Measurements from ENCODE around the gene TRAF1.

TRAF1 gene

DNA sequence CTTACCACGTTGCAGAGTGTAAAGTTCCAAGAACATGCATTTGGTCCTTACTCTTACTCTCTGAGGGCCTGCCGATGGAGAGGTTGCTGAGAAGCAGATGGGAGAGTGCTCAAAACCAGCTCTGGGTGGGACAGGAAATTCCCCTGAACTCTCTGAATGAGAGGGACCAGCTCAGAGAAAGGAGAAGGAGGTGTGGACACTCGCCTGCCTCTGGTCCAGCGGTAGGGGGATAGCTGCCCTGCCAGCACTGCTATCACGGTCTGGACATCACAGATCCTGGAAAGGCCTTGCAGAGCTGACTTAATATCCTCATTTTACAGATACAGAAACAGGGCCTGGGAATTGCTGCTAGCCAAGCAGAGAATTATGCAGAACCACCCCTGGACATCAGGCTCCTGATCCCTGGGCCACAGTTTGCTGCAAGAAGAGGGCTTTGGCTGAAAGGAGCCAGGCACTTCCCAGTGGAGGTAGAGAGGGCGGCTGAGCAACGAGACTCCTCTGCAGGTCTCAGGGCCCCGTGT is 4.9 kb downstream of the TRAF1 start:
- Histone ChIP-seq H3K9me3 (ENCODE audit: insufficient read depth, low read depth, low read length) (no peaks in the 10 kb centered on the region), H3F3A (ENCODE audit: low read depth) (no peaks in the 10 kb centered on the region), H4K20me1 (ENCODE audit: insufficient read depth, low read length, poor library complexity, severe bottlenecking) (no peaks in the 10 kb centered on the region), H3K4me3 (ENCODE audit: low read length, poor library complexity, severe bottlenecking) (no peak overlapping the region), H2AFZ (ENCODE audit: low read length) (no peak overlapping the region), H3K9me2 (replicated peaks; ENCODE audit: low read depth, low read length) (no peaks in the 10 kb centered on the region), H3K79me2 (ENCODE audit: insufficient read depth, low read length) (no peaks in the 10 kb centered on the region), H3K27me3 (ENCODE audit: insufficient read depth, low read length, poor library complexity, severe bottlenecking) (no peaks in the 10 kb centered on the region), H3K4me1 (ENCODE audit: insufficient read depth, low read length, poor library complexity, severe bottlenecking) (peaks cover 52% of the 10 kb centered on the region), H3K9ac (ENCODE audit: low read depth, low read length, poor library complexity, severe bottlenecking) (peak overlapping the region; percentile 7), H3K4me2 (ENCODE audit: low read depth, low read length, poor library complexity, severe bottlenecking) (no peak overlapping the region), H3K36me3 (ENCODE audit: insufficient read depth, low read length) (no peaks in the 10 kb centered on the region)
- TF ChIP-seq, protein P1, sequence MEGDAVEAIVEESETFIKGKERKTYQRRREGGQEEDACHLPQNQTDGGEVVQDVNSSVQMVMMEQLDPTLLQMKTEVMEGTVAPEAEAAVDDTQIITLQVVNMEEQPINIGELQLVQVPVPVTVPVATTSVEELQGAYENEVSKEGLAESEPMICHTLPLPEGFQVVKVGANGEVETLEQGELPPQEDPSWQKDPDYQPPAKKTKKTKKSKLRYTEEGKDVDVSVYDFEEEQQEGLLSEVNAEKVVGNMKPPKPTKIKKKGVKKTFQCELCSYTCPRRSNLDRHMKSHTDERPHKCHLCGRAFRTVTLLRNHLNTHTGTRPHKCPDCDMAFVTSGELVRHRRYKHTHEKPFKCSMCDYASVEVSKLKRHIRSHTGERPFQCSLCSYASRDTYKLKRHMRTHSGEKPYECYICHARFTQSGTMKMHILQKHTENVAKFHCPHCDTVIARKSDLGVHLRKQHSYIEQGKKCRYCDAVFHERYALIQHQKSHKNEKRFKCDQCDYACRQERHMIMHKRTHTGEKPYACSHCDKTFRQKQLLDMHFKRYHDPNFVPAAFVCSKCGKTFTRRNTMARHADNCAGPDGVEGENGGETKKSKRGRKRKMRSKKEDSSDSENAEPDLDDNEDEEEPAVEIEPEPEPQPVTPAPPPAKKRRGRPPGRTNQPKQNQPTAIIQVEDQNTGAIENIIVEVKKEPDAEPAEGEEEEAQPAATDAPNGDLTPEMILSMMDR (conservative IDR thresholded peaks at IDR 0.05; ENCODE audit: low read length), result no peak
- no peak for TF ChIP-seq EZH2phosphoT487 (IDR thresholded peaks at IDR 0.05; ENCODE audit: borderline replicate concordance)

DNA sequence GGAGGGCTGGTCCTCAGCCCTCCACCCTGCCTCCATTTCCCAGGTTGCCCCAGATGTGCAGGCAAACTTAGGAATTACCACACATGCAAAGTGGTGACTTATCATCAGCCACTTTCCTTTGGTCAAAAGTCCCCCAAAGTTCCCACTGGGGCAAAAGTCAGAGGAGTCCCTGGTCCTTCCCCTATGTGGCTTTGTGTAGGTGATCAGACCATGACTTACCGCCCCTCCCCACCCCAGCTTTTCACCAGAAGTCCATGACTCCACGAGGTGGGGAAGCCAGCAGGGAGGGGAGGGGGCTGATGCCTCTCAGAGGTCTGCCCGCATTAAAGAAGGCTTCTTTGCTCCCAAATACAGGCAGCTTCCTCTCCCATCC is 5.8 kb downstream of the TRAF1 start:
- TF ChIP-seq, protein P1 (conservative IDR thresholded peaks at IDR 0.05; ENCODE audit: low read length), result no peak
- TF ChIP-seq EZH2phosphoT487 (IDR thresholded peaks at IDR 0.05; ENCODE audit: borderline replicate concordance), result no peak
- no peaks in the 10 kb centered on the region for H3F3A ChIP-seq (ENCODE audit: low read depth)
- H3K9ac ChIP-seq (ENCODE audit: low read depth, low read length, poor library complexity, severe bottlenecking), result peak overlapping the region; percentile 30
- no peaks in the 10 kb centered on the region for H4K20me1 ChIP-seq (ENCODE audit: insufficient read depth, low read length, poor library complexity, severe bottlenecking)
- no peaks in the 10 kb centered on the region for H3K27me3 ChIP-seq (ENCODE audit: insufficient read depth, low read length, poor library complexity, severe bottlenecking)
- H3K4me1 ChIP-seq (ENCODE audit: insufficient read depth, low read length, poor library complexity, severe bottlenecking), result peaks cover 52% of the 10 kb centered on the region
- no peaks in the 10 kb centered on the region for H3K9me3 ChIP-seq (ENCODE audit: insufficient read depth, low read depth, low read length)
- H3K36me3 ChIP-seq (ENCODE audit: insufficient read depth, low read length), result no peaks in the 10 kb centered on the region
- H3K79me2 ChIP-seq (ENCODE audit: insufficient read depth, low read length), result no peaks in the 10 kb centered on the region
- H3K9me2 ChIP-seq (replicated peaks; ENCODE audit: low read depth, low read length), result no peaks in the 10 kb centered on the region
- no peak overlapping the region for H3K4me3 ChIP-seq (ENCODE audit: low read length, poor library complexity, severe bottlenecking)
- H2AFZ ChIP-seq (ENCODE audit: low read length), result no peak overlapping the region
- H3K4me2 ChIP-seq (ENCODE audit: low read depth, low read length, poor library complexity, severe bottlenecking), result peak overlapping the region; percentile 30

DNA sequence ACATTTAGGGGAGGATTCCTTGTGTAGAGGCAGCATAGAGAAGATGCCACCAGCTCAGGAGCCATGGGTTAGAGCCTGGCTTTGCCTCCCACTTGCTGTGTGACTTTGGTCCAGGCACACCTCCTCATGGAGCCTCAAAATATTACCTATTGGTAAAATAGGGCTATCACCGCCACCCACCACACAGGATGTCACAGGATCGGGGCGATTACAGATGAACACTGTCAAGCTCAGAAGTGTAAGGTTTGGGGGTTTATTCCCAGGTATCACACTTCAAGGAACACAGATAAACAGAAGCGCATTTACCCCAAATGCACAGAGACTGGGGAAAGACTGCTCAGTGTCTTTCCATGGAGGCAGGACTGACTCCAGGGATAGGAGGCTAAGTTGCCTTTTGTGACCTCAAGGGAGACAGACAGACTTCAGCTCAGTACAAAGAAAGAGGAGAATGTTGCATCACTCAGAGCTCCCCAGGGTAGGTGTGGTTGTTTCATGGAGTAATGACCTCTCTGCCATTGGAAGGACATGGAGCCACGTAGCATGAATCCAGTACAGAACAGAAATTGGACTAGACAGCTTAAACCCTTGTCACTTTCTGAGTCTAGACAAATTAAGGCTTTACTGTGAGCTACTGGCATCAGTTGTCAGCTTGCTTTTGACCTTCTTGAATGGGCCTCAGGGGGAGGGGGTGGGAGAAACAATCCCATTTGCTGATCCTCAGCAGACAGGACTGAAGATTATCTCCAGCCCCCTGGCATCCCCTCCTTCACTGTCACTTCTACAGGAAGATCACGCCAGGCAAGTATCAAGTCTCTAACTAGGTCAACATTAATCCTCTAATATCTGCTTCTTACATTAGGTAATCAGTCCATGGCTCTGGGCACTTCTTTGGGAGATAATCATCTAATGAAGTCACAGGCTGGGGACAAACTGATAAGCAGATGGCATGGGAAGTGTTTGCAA is 6.5 kb downstream of the TRAF1 start:
- H3K9ac ChIP-seq (ENCODE audit: low read depth, low read length, poor library complexity, severe bottlenecking), result peak overlapping the region; percentile 30
- peak overlapping the region; percentile 30 for H3K4me2 ChIP-seq (ENCODE audit: low read depth, low read length, poor library complexity, severe bottlenecking)
- H4K20me1 ChIP-seq (ENCODE audit: insufficient read depth, low read length, poor library complexity, severe bottlenecking), result no peaks in the 10 kb centered on the region
- no peaks in the 10 kb centered on the region for H3K36me3 ChIP-seq (ENCODE audit: insufficient read depth, low read length)
- no peaks in the 10 kb centered on the region for H3K27me3 ChIP-seq (ENCODE audit: insufficient read depth, low read length, poor library complexity, severe bottlenecking)
- no peaks in the 10 kb centered on the region for H3F3A ChIP-seq (ENCODE audit: low read depth)
- no peaks in the 10 kb centered on the region for H3K79me2 ChIP-seq (ENCODE audit: insufficient read depth, low read length)
- H3K9me3 ChIP-seq (ENCODE audit: insufficient read depth, low read depth, low read length), result no peaks in the 10 kb centered on the region
- H3K4me1 ChIP-seq (ENCODE audit: insufficient read depth, low read length, poor library complexity, severe bottlenecking), result peaks cover 46% of the 10 kb centered on the region
- no peak for TF ChIP-seq EZH2phosphoT487 (IDR thresholded peaks at IDR 0.05; ENCODE audit: borderline replicate concordance)
- TF ChIP-seq, protein P1 (conservative IDR thresholded peaks at IDR 0.05; ENCODE audit: low read length), result no peak
- H3K9me2 ChIP-seq (replicated peaks; ENCODE audit: low read depth, low read length), result no peaks in the 10 kb centered on the region
- no peak overlapping the region for H3K4me3 ChIP-seq (ENCODE audit: low read length, poor library complexity, severe bottlenecking)
- H2AFZ ChIP-seq (ENCODE audit: low read length), result 0 out of 2 replicates have a peak overlapping the region, but pooled peaks have one; percentile 13
